Smooth muscle cell (in vitro differentiated cells): ENCODE results near the gene FSTL1. TPM values are rescaled to one million over a fixed set of nuclear protein-coding genes. Genes with fewer than 3 reads are reported as not detected.

Experiments
- DNase-seq: peaks from one replicate; lab custom pipeline; 2025; ENCODE audit not compliant: unreplicated experiment; lab: John Stamatoyannopoulos, UW
- H2AFZ ChIP-seq: fragments of 200-600 bp; sonication (generic); 2 replicates; pipeline ENCODE4 v1.6.0; 2016; ENCODE audit warnings: antibody characterized with exemption, low read depth, mild to moderate bottlenecking
- H3F3A ChIP-seq: fragments of 200-600 bp; sonication (generic); 2 replicates; pipeline ENCODE4 v1.6.0; 2017; ENCODE audit warnings: antibody characterized with exemption, low read depth
- H3K27ac ChIP-seq: fragments of 200-600 bp; sonication (generic); 2 replicates; pipeline ENCODE4 v1.5.1; 2016; ENCODE audit warnings: low read depth, mild to moderate bottlenecking
- H3K27me3 ChIP-seq: fragments of 200-600 bp; sonication (generic); 2 replicates; pipeline ENCODE4 v1.6.1; 2016; ENCODE audit warnings: low read depth, mild to moderate bottlenecking
- H3K36me3 ChIP-seq: fragments of 200-600 bp; sonication (generic); 2 replicates; pipeline ENCODE4 v1.5.1; 2016; ENCODE audit warnings: low read depth
- H3K4me1 ChIP-seq: fragments of 200-600 bp; sonication (generic); 2 replicates; pipeline ENCODE4 v1.5.1; 2016; ENCODE audit warnings: low read depth
- H3K4me2 ChIP-seq: fragments of 200-600 bp; sonication (generic); 2 replicates; pipeline ENCODE4 v1.6.0; 2016; ENCODE audit warnings: mild to moderate bottlenecking
- H3K4me3 ChIP-seq: fragments of 200-600 bp; sonication (generic); 2 replicates; pipeline ENCODE4 v1.5.1; 2016; ENCODE audit warnings: mild to moderate bottlenecking
- H3K79me2 ChIP-seq: fragments of 200-600 bp; sonication (generic); 2 replicates; pipeline ENCODE4 v1.6.0; 2016; ENCODE audit warnings: low read depth, mild to moderate bottlenecking
- H3K9ac ChIP-seq: fragments of 200-600 bp; sonication (generic); 2 replicates; pipeline ENCODE4 v1.6.0; 2016; ENCODE audit warnings: low read depth
- H3K9me3 ChIP-seq: fragments of 200-600 bp; sonication (generic); replicated peaks from 2 replicates; pipeline ENCODE4 v1.5.1; 2016; ENCODE audit warnings: low read depth
- H4K20me1 ChIP-seq: fragments of 200-600 bp; sonication (generic); 2 replicates; pipeline ENCODE4 v1.6.0; 2016; ENCODE audit warnings: low read depth
- CTCF ChIP-seq: fragments of 200-600 bp; sonication (generic); IDR thresholded peaks from 2 replicates; pipeline ENCODE4 v1.5.1; 2017; ENCODE audit warnings: borderline replicate concordance, mild to moderate bottlenecking, antibody characterized with exemption; ENCODE audit not compliant: insufficient read depth, poor library complexity, severe bottlenecking
- WGBS: methylation state at CpG from one replicate; pipeline ENCODE4 v1.1.7; 2016; ENCODE audit warnings: low lambda C conversion rate; 5-methylcytosine and 5-hydroxymethylcytosine counted together
- polyA plus RNA-seq: library from polyadenylated mRNA; unstranded; fragments of >200 nt; fragmentation: Nextera tagmentation; extraction: Ambion mirVana; gene quantifications from 2 replicates; pipeline ENCODE4 v1.2.1, GENCODE V29; 2016
- total RNA-seq: library from RNA; depleted of rRNA; stranded (reverse); fragments of >200 nt; gene quantifications from 2 replicates; pipeline ENCODE4 v1.2.3, GENCODE V29; 2014

Gene FSTL1
- total and polyA plus RNA-seq, 2 experiments from 2014 or later = 562 to 630 TPM

DNA sequence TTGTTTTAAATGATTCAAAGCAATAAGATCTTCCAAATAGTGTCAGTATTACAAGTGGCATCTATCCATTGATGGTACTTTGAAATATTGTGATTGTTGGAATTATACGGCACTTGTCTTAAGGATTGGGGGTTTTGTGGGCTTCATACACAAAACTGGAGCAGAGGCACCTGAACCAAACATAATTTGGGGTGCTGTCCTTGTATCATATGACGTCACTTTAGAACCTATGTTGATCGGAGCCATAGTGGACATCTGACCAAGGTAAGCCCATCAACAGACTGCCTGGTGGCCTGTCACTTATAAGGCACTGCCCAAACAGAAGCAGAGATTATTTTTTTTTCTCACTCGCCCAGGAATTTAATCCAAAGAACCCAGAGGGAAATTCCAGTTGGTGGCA is 98.8 kb downstream of the FSTL1 start:
- H3K79me2 ChIP-seq = peaks cover 14% of the 10 kb centered on the region
- no peak overlapping the region for H3K4me3 ChIP-seq
- no peak overlapping the region for H3K9ac ChIP-seq
- no peak overlapping the region for H3K4me2 ChIP-seq
- no peaks in the 10 kb centered on the region for H3K27me3 ChIP-seq
- H2AFZ ChIP-seq = no peak overlapping the region
- no peaks in the 10 kb centered on the region for H3K36me3 ChIP-seq
- peaks cover 10% of the 10 kb centered on the region for H4K20me1 ChIP-seq
- DNase-seq = no peak
- no peak overlapping the region for H3K27ac ChIP-seq
- 96% methylated on average over 4 of the region's 4 CpGs for WGBS
- peaks cover 15% of the 10 kb centered on the region for H3K4me1 ChIP-seq
- H3K9me3 ChIP-seq = no peaks in the 10 kb centered on the region
- H3F3A ChIP-seq = peaks cover 11% of the 10 kb centered on the region
- no peak for TF ChIP-seq CTCF

DNA sequence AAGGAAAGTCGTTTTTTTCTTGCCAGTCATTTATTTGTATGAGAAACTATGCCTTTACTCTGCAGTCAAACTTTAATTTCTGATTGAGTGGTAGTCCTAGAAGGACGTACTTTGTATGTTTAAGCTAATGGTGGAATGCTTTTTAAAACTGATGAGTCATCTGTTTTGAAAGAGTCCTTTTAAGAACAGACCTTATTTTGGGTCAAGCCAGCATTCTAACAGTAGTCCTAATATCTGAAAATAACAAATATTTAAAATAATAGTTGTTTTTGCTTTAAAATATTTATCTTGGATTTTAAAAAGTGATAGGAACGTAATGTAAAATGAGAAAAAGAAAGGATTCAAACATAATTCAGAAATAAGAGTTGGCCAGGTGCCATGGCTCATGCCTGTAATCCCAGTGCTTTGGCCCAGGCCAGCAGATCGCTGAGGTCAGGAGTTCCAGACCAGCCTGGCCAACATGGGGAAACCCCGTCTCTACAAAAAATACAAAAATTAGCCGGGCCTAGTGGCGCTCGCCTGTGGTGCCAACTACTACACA is 100.3 kb downstream of the FSTL1 start:
- H3K9me3 ChIP-seq = no peaks in the 10 kb centered on the region
- peaks cover 28% of the 10 kb centered on the region for H3K79me2 ChIP-seq
- H3K4me1 ChIP-seq = peaks cover 15% of the 10 kb centered on the region
- peak overlapping the region; percentile 86 for H3K4me2 ChIP-seq
- no peaks in the 10 kb centered on the region for H3K27me3 ChIP-seq
- H3K9ac ChIP-seq = peak overlapping the region; percentile 84
- H3F3A ChIP-seq = peaks cover 11% of the 10 kb centered on the region
- peak overlapping the region; percentile 78 for H3K27ac ChIP-seq
- no peak for TF ChIP-seq CTCF
- H3K36me3 ChIP-seq = no peaks in the 10 kb centered on the region
- H4K20me1 ChIP-seq = peaks cover 23% of the 10 kb centered on the region
- H2AFZ ChIP-seq = no peak overlapping the region
- 54% methylated on average over 8 of the region's 8 CpGs for WGBS
- peak overlapping the region; percentile 85 for H3K4me3 ChIP-seq
- no peak for DNase-seq

DNA sequence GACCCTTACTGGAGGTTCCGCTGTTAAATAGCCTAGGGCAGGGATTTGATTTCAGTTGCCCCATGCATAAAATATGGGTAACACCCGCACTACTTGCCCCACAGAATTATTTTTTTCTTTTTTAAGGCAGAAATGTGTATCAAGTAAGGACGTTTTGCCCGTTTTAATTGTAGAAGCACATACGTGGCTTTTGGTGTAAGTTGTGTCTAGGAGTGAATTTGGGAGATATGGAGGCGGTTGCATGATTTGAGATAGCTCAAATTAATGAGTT is 101.0 kb downstream of the FSTL1 start:
- peaks cover 15% of the 10 kb centered on the region for H3K4me1 ChIP-seq
- peaks cover 11% of the 10 kb centered on the region for H3F3A ChIP-seq
- H4K20me1 ChIP-seq = peaks cover 30% of the 10 kb centered on the region
- peak overlapping the region; percentile 81 for H2AFZ ChIP-seq
- H3K4me2 ChIP-seq = peak overlapping the region; percentile 86
- no peaks in the 10 kb centered on the region for H3K27me3 ChIP-seq
- no peaks in the 10 kb centered on the region for H3K9me3 ChIP-seq
- TF ChIP-seq CTCF = no peak
- peak overlapping the region; percentile 85 for H3K4me3 ChIP-seq
- DNase-seq = no peak
- no peaks in the 10 kb centered on the region for H3K36me3 ChIP-seq
- 6% methylated on average over 6 of the region's 6 CpGs for WGBS
- peak overlapping the region; percentile 84 for H3K9ac ChIP-seq
- peaks cover 33% of the 10 kb centered on the region for H3K79me2 ChIP-seq
- H3K27ac ChIP-seq = peak overlapping the region; percentile 78
